ENCODE data around the gene CSK. TPM values are rescaled to one million over a fixed set of nuclear protein-coding genes. Genes with fewer than 3 reads are reported as not detected.

CSK gene
- total and polyA plus RNA-seq, 2 of the 8 experiments (the other 6 are each of a cell fraction or from before 2014, with no cell fraction given) = 13.7 to 50.2 TPM

DNA sequence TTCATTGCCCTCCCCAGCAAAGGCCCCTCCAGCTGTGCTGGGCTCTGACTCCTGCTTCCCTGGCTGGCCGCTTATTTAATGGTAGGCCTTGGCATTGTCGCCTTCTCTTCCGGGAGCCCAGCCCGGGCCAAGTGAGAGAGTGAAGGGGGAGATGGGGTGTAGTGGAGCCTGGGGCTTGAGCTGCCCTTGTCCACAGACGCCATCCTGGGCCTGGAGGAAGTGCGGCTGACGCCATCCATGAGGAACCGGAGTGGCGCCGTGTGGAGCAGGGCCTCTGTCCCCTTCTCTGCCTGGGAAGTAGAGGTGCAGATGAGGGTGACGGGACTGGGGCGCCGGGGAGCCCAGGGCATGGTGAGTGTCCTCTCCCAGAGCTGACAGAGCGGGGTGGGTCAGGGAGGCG, 34.1 kb downstream of the CSK start (continued):
- TF ChIP-seq CREB1 (IDR thresholded peaks at IDR 0.05) = no peak
- TF ChIP-seq RXRA (IDR thresholded peaks at IDR 0.05; ENCODE audit: insufficient read depth, low read depth, low read length) = no peak
